GM12873 (cell line): ENCODE measurements around the gene TRAPPC3.

Experiments
- CTCF ChIP-seq: IDR thresholded peaks from 2 replicates; pipeline ENCODE4 v1.5.1; 2012; ENCODE audit warnings: low read depth, mild to moderate bottlenecking, moderate library complexity, low read length, control low read depth; ENCODE audit not compliant: insufficient read depth; ENCODE audit errors: missing control alignments

Gene TRAPPC3

GRCh38 chr1:36118447-36119204 is 30.7 kb downstream of the TRAPPC3 start:
- TF ChIP-seq CTCF: no peak

GRCh38 chr1:36116901-36117300 is 32.4 kb downstream of the TRAPPC3 start:
- TF ChIP-seq CTCF: no peak

GRCh38 chr1:36115931-36116330 is 33.4 kb downstream of the TRAPPC3 start:
- no peak for TF ChIP-seq CTCF

GRCh38 chr1:36115200-36115669 is 34.1 kb downstream of the TRAPPC3 start:
- no peak for TF ChIP-seq CTCF

- TF ChIP-seq CTCF: no peak
Observed at GRCh38 chr1:36114371-36114770, 34.9 kb downstream of the TRAPPC3 start.

GRCh38 chr1:36112823-36113222 is 36.5 kb downstream of the TRAPPC3 start:
- no peak for TF ChIP-seq CTCF

GRCh38 chr1:36111151-36111550 is 38.1 kb downstream of the TRAPPC3 start:
- TF ChIP-seq CTCF: no peak
